Activated T-helper 1 cell treated with anti-CD3 and anti-CD28 coated beads, Interleukin-12 subunit alpha, Interleukin-12 subunit beta, Interleukin-2, Interleukin-4 antibody, amounts not matched to agents 30 ng/mL and 10 ng/mL and 1 ng/mL, durations not matched to agents 14 hours and 24 hours and 36 hours (primary cell): ENCODE measurements around the gene ATXN7. TPM values are rescaled to one million over a fixed set of nuclear protein-coding genes. Genes with fewer than 3 reads are reported as not detected.

Experiments used
- DNase-seq: peaks from one replicate; pipeline ENCODE4 v3.0.0; 2021; ENCODE audit warnings: low spot score
- H3K27ac Mint-ChIP-seq: one replicate; pipeline ENCODE4 v1.8.0; 2021; ENCODE audit warnings: mild to moderate bottlenecking, mixed read lengths
- H3K27me3 Mint-ChIP-seq: one replicate; pipeline ENCODE4 v1.8.0; 2022; ENCODE audit warnings: mild to moderate bottlenecking, moderate library complexity, mixed read lengths; ENCODE audit not compliant: insufficient read depth
- H3K36me3 Mint-ChIP-seq: one replicate; pipeline ENCODE4 v1.8.0; 2021; ENCODE audit warnings: low read depth, mixed read lengths
- H3K4me1 Mint-ChIP-seq: one replicate; pipeline ENCODE4 v1.8.0; 2021; ENCODE audit warnings: low read depth, mixed read lengths
- H3K4me3 Mint-ChIP-seq: one replicate; pipeline ENCODE4 v1.8.0; 2021; ENCODE audit warnings: mild to moderate bottlenecking, moderate library complexity, mixed read lengths
- H3K9me3 Mint-ChIP-seq: one replicate; pipeline ENCODE4 v1.8.0; 2021; ENCODE audit warnings: mixed read lengths
- intact Hi-C: fragments of 100-400 bp; cut with micrococcal nuclease; formaldehyde crosslinking; loops from one replicate; pipeline ENCODE4 v1.15.1; 2024
- total RNA-seq: library from RNA; stranded (reverse); gene quantifications from 2 replicates; pipeline ENCODE4 v1.2.3, GENCODE V29; 2022

Gene ATXN7
- total RNA-seq, 1 donor from 2014 or later, result 48.2 TPM

DNA sequence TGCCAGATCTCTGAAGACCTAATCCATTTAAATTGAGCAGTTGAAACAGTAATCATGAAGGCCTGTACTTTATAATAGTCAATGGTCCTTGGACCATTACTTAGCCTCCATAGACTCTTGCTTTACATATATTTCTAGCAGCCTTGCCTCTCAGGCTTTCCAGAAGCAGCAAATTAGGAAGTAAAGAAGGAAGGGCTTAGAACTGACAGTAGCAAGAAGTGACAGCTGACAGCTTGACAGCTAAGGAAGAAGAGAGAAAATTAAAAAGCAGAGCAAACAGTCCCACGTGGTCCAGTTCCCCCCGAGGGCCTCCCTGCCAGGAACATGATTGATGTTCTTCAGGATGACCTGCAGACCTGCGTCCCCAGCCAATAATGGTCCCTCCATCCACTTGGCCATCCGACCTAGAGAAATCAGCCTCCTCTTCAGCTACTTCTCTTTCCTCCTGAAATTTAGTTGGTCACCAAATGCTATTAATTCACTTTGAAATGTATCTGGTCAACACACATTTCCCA, 174.6 kb downstream of the ATXN7 start:
- peaks cover 13% of the 10 kb centered on the region for H3K27me3 Mint-ChIP-seq
- DNase-seq, result no peak
- intact Hi-C loops, result no loop called here
- peaks cover 7% of the 10 kb centered on the region for H3K9me3 Mint-ChIP-seq
- H3K27ac Mint-ChIP-seq, result no peak overlapping the region
- H3K36me3 Mint-ChIP-seq, result no peaks in the 10 kb centered on the region
- H3K4me1 Mint-ChIP-seq, result no peaks in the 10 kb centered on the region
- no peak overlapping the region for H3K4me3 Mint-ChIP-seq

- H3K27me3 Mint-ChIP-seq, result peaks cover 18% of the 10 kb centered on the region
- H3K36me3 Mint-ChIP-seq, result no peaks in the 10 kb centered on the region
- no peak overlapping the region for H3K27ac Mint-ChIP-seq
- no peak for DNase-seq
- intact Hi-C loops, result no loop called here
- H3K9me3 Mint-ChIP-seq, result peaks cover 2% of the 10 kb centered on the region
- H3K4me3 Mint-ChIP-seq, result no peak overlapping the region
- no peaks in the 10 kb centered on the region for H3K4me1 Mint-ChIP-seq
Observed at GRCh38 chr3:64039332-64039731, 175.7 kb downstream of the ATXN7 start.

DNA sequence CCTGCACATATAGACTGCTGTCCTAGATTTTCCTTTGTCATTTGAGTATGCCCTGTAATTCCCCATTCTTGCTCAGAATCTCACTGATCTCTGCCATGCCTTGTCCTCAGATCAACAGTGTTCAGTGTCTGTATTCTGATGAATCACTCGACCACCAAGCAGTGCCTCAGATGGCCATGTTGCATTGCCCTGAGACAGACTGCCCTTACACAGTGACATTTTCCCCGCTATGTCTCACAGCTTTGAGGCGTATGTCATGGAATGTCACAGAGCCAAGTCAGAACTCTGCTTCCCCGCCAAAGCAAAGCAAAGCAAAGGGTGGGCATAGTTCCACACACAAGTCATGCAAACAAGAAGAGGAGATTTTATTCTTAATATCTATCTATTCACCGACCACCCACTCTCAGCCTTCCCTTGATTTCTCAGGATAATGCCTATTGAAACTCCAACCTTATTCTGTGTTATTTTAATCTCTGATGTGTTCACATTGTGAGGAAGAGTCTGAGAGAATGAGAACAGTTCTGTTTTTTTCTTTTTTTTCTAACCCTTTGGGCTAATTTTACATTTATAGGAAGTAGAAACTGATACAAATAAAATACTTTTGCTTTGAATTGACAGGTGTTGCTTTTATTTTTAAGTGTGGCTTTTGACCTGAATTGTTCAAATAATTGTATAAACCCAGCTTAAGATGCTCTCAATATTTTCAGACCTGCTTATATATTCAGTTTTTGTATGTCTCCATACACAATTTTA, 176.5 kb downstream of the ATXN7 start:
- DNase-seq, result no peak
- Mint-ChIP-seq H3K36me3 (no peaks in the 10 kb centered on the region), H3K4me3 (no peak overlapping the region), H3K9me3 (no peaks in the 10 kb centered on the region), H3K27ac (no peak overlapping the region), H3K4me1 (no peaks in the 10 kb centered on the region), H3K27me3 (peaks cover 15% of the 10 kb centered on the region)
- intact Hi-C loops, result no loop called here

DNA sequence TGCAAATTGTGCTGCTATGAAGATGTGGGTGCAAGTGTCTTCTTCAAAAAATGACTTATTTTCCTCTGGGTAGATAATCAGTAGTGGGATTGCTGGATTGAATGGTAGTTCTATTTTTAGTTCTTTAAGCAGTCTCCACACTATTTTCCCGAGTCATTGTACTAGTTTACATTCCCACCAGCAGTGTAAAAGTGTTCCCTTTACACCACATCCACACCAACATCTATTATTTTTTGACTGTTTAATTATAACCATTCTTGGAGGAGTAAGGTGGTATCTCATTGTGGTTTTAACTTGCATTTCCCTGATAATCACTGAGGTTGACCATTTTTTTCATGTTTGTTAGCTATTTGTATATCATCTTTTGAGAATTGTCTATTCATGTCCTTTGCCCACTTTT, 179.3 kb downstream of the ATXN7 start:
- Mint-ChIP-seq H3K4me1 (no peaks in the 10 kb centered on the region), H3K27ac (no peak overlapping the region), H3K4me3 (no peak overlapping the region), H3K9me3 (no peaks in the 10 kb centered on the region), H3K36me3 (no peaks in the 10 kb centered on the region), H3K27me3 (peaks cover 15% of the 10 kb centered on the region)
- DNase-seq, result no peak
- intact Hi-C loops, result no loop called here

GRCh38 chr3:64046592-64046991, 182.9 kb downstream of the ATXN7 start:
- peaks cover 12% of the 10 kb centered on the region for H3K27me3 Mint-ChIP-seq
- peaks cover 11% of the 10 kb centered on the region for H3K4me1 Mint-ChIP-seq
- intact Hi-C loops, result loop anchor here (5.0 kb wide), 1 partner anchor 436 kb away; no protein-coding TSS in a partner anchor
- H3K9me3 Mint-ChIP-seq, result no peaks in the 10 kb centered on the region
- no peak for DNase-seq
- no peak overlapping the region for H3K4me3 Mint-ChIP-seq
- H3K36me3 Mint-ChIP-seq, result no peaks in the 10 kb centered on the region
- H3K27ac Mint-ChIP-seq, result no peak overlapping the region

DNA sequence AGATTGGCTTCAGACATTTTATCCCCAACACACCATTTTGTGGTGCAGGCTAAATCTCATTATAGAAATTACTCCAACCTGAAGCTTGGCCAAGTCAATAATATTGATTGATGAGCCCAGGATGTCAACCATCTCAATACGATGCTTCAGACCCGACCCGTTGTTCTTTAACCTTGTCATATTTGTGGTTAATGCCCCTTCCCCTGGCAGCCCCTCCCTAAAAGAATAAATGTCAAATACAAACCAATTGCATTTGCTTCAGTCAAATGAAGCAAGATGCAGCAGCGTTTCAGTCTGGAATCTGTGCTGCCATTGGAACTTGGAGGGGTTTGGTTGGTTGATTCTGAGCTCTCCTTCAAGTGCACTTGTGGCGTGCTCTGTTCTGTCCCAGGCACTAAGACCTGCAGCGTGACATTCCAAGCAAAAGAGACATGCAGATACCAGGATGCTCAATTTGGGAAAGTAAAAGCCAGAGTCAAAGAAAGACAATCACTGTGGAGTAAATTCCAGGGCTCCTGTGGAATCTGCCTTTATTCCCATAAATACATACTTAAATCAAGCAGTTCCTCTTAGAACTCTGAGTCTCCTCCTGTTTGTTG, 183.4 kb downstream of the ATXN7 start:
- Mint-ChIP-seq H3K27ac (no peak overlapping the region), H3K4me1 (peaks cover 11% of the 10 kb centered on the region), H3K4me3 (no peak overlapping the region), H3K27me3 (peaks cover 12% of the 10 kb centered on the region), H3K9me3 (no peaks in the 10 kb centered on the region), H3K36me3 (no peaks in the 10 kb centered on the region)
- intact Hi-C loops, result loop anchor here (5.0 kb wide), 1 partner anchor 435 kb away; no protein-coding TSS in a partner anchor
- DNase-seq, result no peak

GRCh38 chr3:64047787-64048186, 184.1 kb downstream of the ATXN7 start:
- Mint-ChIP-seq H3K4me1 (peaks cover 11% of the 10 kb centered on the region), H3K27me3 (peaks cover 10% of the 10 kb centered on the region), H3K4me3 (no peak overlapping the region), H3K9me3 (no peaks in the 10 kb centered on the region), H3K36me3 (no peaks in the 10 kb centered on the region), H3K27ac (no peak overlapping the region)
- DNase-seq, result no peak
- intact Hi-C loops, result loop anchor here (5.0 kb wide), 1 partner anchor 435 kb away; no protein-coding TSS in a partner anchor

DNA sequence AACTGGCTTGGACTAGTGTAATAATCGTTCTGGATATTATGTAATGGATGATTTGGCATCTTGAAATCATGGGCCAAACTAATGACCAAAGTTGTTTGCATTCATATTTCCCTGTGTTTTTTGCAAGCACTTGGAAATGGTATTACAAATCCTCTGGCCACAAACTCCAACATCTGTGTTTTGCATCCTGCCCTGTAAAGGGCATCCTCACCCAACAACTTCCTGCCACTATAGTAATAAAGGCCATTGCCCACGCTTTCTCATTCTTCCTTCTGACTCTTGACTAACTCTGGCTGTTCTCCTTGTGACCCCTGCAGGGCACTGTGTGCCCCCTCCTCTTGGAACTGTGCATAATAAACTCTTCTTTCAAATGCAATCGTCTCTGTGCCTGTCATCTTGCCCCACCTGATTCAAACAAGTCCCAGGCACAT, 185.0 kb downstream of the ATXN7 start:
- Mint-ChIP-seq H3K27ac (no peak overlapping the region), H3K4me3 (no peak overlapping the region), H3K36me3 (no peaks in the 10 kb centered on the region), H3K27me3 (peaks cover 7% of the 10 kb centered on the region), H3K9me3 (no peaks in the 10 kb centered on the region), H3K4me1 (peaks cover 11% of the 10 kb centered on the region)
- no peak for DNase-seq
- intact Hi-C loops, result loop anchor here (5.0 kb wide), 1 partner anchor 434 kb away; no protein-coding TSS in a partner anchor

GRCh38 chr3:64049136-64049535, 185.5 kb downstream of the ATXN7 start:
- intact Hi-C loops, result loop anchor here (5.0 kb wide), 1 partner anchor 433 kb away; no protein-coding TSS in a partner anchor
- H3K9me3 Mint-ChIP-seq, result no peaks in the 10 kb centered on the region
- peaks cover 3% of the 10 kb centered on the region for H3K27me3 Mint-ChIP-seq
- H3K4me1 Mint-ChIP-seq, result peaks cover 11% of the 10 kb centered on the region
- no peak for DNase-seq
- no peaks in the 10 kb centered on the region for H3K36me3 Mint-ChIP-seq
- no peak overlapping the region for H3K27ac Mint-ChIP-seq
- no peak overlapping the region for H3K4me3 Mint-ChIP-seq

DNA sequence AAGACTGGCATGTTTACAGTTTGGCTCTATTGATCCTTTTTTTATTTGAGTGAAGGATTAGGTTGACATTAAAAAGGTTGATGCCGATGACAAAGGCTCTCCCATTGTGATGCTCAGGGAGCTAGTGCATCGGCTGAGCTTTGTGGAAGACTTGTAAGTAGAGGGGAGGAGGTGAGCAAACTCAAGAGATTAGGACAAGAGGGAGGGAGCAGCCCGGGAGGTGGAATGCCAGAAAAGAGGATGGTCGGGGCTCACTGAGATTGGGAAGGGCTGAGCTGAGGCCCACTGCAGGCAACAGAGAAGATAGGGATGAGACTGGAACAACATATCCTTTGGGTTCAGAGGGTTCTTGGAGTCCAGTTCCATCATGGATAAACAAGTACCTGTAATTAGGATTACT, 186.2 kb downstream of the ATXN7 start:
- Mint-ChIP-seq H3K36me3 (no peaks in the 10 kb centered on the region), H3K27me3 (peaks cover 3% of the 10 kb centered on the region), H3K4me3 (no peak overlapping the region), H3K4me1 (peaks cover 11% of the 10 kb centered on the region), H3K27ac (no peak overlapping the region), H3K9me3 (no peaks in the 10 kb centered on the region)
- intact Hi-C loops, result loop anchor here (5.0 kb wide), 1 partner anchor 432 kb away; no protein-coding TSS in a partner anchor
- no peak for DNase-seq

Other genes with a start within 250 kb of the ATXN7 start
- not detected in 2 replicates for gene SNTN, start 211.2 kb upstream of the ATXN7 start, total RNA-seq
- gene C3orf49, start 44.6 kb upstream of the ATXN7 start, total RNA-seq, result not detected in 2 replicates
- 100 and 106 TPM in 2 replicates for gene THOC7, start 62 bp upstream of the ATXN7 start, total RNA-seq
- not detected in 2 replicates for gene SCAANT1, start 48.5 kb downstream of the ATXN7 start, total RNA-seq
- 133 and 137 TPM in 2 replicates for gene PSMD6, start 159.6 kb downstream of the ATXN7 start, total RNA-seq